H1 (cell line): ENCODE data around the gene DLG4. TPM values are rescaled to one million over a fixed set of nuclear protein-coding genes. Genes with fewer than 3 reads are reported as not detected.

ENCODE experiments used
- CTCF ChIA-PET: fragments of 300-600 bp; sonication (Branson Sonifier 250); formaldehyde crosslinking; loops from one replicate; lab custom pipeline; 2021; ENCODE audit not compliant: partially characterized antibody; lab: Charles Lee
- POLR2A ChIA-PET: fragments of 300-600 bp; sonication (Branson Sonifier 250); formaldehyde crosslinking; loops from one replicate; lab custom pipeline; 2021; ENCODE audit warnings: inconsistent platforms; ENCODE audit not compliant: partially characterized antibody; lab: Charles Lee
- DNase-seq, 2 experiments: peaks; one replicate each; pipeline versions ENCODE4 v3.0.0 to v3.0.0-alpha.2; 2010 to 2022; ENCODE audit warnings: low spot score in 2 of 2, low read depth in 1 of 2, mixed read lengths in 1 of 2
- FAIRE-seq: peaks from 2 replicates; lab custom pipeline; 2011; peaks lifted over from hg19 to GRCh38; lab: Jason Lieb, UNC
- H2AFZ ChIP-seq: 2 replicates; pipeline ENCODE4 v1.8.1; 2012; ENCODE audit warnings: low read length, inconsistent platforms
- H2AK5ac ChIP-seq: 2 replicates; pipeline ENCODE4 v1.6.1; 2013; ENCODE audit warnings: low read depth, low read length
- H2BK120ac ChIP-seq: replicated peaks from 2 replicates; pipeline ENCODE3; 2013; ENCODE audit warnings: low read depth, low read length, inconsistent platforms
- H2BK12ac ChIP-seq: 2 replicates; pipeline ENCODE4 v1.6.1; 2013; ENCODE audit warnings: low read depth, low read length
- H2BK15ac ChIP-seq: 2 replicates; pipeline ENCODE4 v1.6.1; 2013; ENCODE audit warnings: low read length
- H2BK20ac ChIP-seq: 2 replicates; pipeline ENCODE4 v1.6.1; 2013; ENCODE audit warnings: low read length
- H2BK5ac ChIP-seq: 2 replicates; pipeline ENCODE4 v1.6.1; 2013; ENCODE audit warnings: low read depth, low read length
- H3K14ac ChIP-seq: 2 replicates; pipeline ENCODE4 v1.6.1; 2013; ENCODE audit warnings: inconsistent platforms; ENCODE audit not compliant: insufficient read length
- H3K18ac ChIP-seq: 2 replicates; pipeline ENCODE4 v1.6.1; 2013; ENCODE audit warnings: low read length; ENCODE audit errors: extremely low read depth
- H3K23ac ChIP-seq: 2 replicates; pipeline ENCODE4 v1.6.1; 2013; ENCODE audit warnings: inconsistent platforms; ENCODE audit not compliant: insufficient read length
- H3K23me2 ChIP-seq: 2 replicates; pipeline ENCODE4 v1.6.1; 2013; ENCODE audit warnings: low read depth, low read length
- H3K27ac ChIP-seq: 2 replicates; pipeline ENCODE4 v1.6.1; 2011; ENCODE audit warnings: low read depth, low read length, inconsistent platforms
- H3K27me3 ChIP-seq, 4 experiments: replicated peaks in 1 of 4; 1 replicate in 1 of 4; 2 replicates in 3 of 4; pipeline versions ENCODE4 v1.6.1 to v1.8.1; 2011 to 2013; ENCODE audit warnings: low read length in 3 of 4, mild to moderate bottlenecking in 3 of 4, inconsistent platforms in 2 of 4, mixed read lengths in 2 of 4, moderate library complexity in 1 of 4; ENCODE audit not compliant: control insufficient read depth in 3 of 4, insufficient read depth in 3 of 4; ENCODE audit errors: extremely low read depth in 1 of 4
- H3K36me3 ChIP-seq, 4 experiments: 2 replicates each; pipeline versions ENCODE4 v1.6.1 to v1.8.1; 2011 to 2013; ENCODE audit warnings: mild to moderate bottlenecking in 4 of 4, low read length in 3 of 4, moderate library complexity in 2 of 4, control low read depth in 1 of 4, inconsistent platforms in 1 of 4; ENCODE audit not compliant: insufficient read depth in 4 of 4, control insufficient read depth in 2 of 4
- H3K4ac ChIP-seq: replicated peaks from 2 replicates; pipeline ENCODE3; 2013; ENCODE audit warnings: low read length, low read depth, mixed read lengths, inconsistent platforms; ENCODE audit not compliant: insufficient read length
- H3K4me1 ChIP-seq, 4 experiments: replicated peaks in 1 of 4; 1 replicate in 1 of 4; 2 replicates in 3 of 4; pipeline versions ENCODE4 v1.6.1 to v1.8.1; 2011 to 2013; ENCODE audit warnings: low read length in 3 of 4, inconsistent platforms in 2 of 4, mixed read lengths in 1 of 4; ENCODE audit not compliant: insufficient read depth in 4 of 4, control insufficient read depth in 3 of 4
- H3K4me2 ChIP-seq, 2 experiments: 2 replicates each; pipeline versions ENCODE4 v1.6.1 to v1.8.1; 2011 to 2013; ENCODE audit warnings: low read depth in 2 of 2, low read length in 2 of 2, control low read depth in 1 of 2, inconsistent platforms in 1 of 2, mild to moderate bottlenecking in 1 of 2; ENCODE audit not compliant: insufficient read depth in 1 of 2
- H3K4me3 ChIP-seq, 4 experiments: fragments of 200-600, 300-600 bp in 1 of 4; sonication (generic), shearing (Covaris generic), sonication (Bioruptor Twin) in 1 of 4; 2 replicates each; pipeline versions ENCODE4 v1.5.1 to v1.8.1; 2011 to 2016; ENCODE audit warnings: low read length in 4 of 4, low read depth in 3 of 4, control low read depth in 2 of 4, inconsistent platforms in 2 of 4, mild to moderate bottlenecking in 2 of 4, mixed read lengths in 1 of 4, moderate library complexity in 1 of 4; ENCODE audit not compliant: insufficient read depth in 2 of 4; ENCODE audit errors: extremely low read depth in 1 of 4
- H3K56ac ChIP-seq: replicated peaks from 2 replicates; pipeline ENCODE3; 2013; ENCODE audit warnings: low read depth, mild to moderate bottlenecking, mixed read lengths, low read length, inconsistent platforms; ENCODE audit not compliant: insufficient read length
- H3K79me1 ChIP-seq: 2 replicates; pipeline ENCODE4 v1.6.1; 2013; ENCODE audit warnings: low read depth, low read length, control low read depth
- H3K79me2 ChIP-seq, 2 experiments: 2 replicates each; pipeline versions ENCODE4 v1.6.1 to v1.8.1; 2012 to 2013; ENCODE audit warnings: low read length in 2 of 2, mild to moderate bottlenecking in 2 of 2, inconsistent platforms in 1 of 2; ENCODE audit not compliant: insufficient read depth in 2 of 2, control insufficient read depth in 1 of 2
- H3K9ac ChIP-seq, 4 experiments: replicated peaks in 1 of 4; 1 replicate in 1 of 4; 2 replicates in 3 of 4; pipeline versions ENCODE4 v1.6.1 to v1.8.1; 2011 to 2013; ENCODE audit warnings: low read depth in 3 of 4, low read length in 3 of 4, control low read depth in 2 of 4, mild to moderate bottlenecking in 2 of 4, moderate library complexity in 2 of 4, inconsistent platforms in 1 of 4; ENCODE audit errors: extremely low read depth in 1 of 4
- H3K9me3 ChIP-seq, 2 experiments: 2 replicates each; pipeline versions ENCODE4 v1.6.1 to v1.8.1; 2012 to 2013; ENCODE audit warnings: mild to moderate bottlenecking in 2 of 2, moderate library complexity in 2 of 2, control low read depth in 1 of 2, inconsistent platforms in 1 of 2, low read depth in 1 of 2, low read length in 1 of 2, mixed read lengths in 1 of 2; ENCODE audit not compliant: insufficient read depth in 2 of 2
- H4K20me1 ChIP-seq, 2 experiments: replicated peaks in 1 of 2; 2 replicates each; pipeline versions ENCODE3 to v1.8.1; 2011 to 2013; ENCODE audit warnings: inconsistent platforms in 2 of 2, low read length in 2 of 2, mild to moderate bottlenecking in 1 of 2; ENCODE audit not compliant: insufficient read depth in 2 of 2, control insufficient read depth in 1 of 2
- H4K5ac ChIP-seq: 2 replicates; pipeline ENCODE4 v1.6.1; 2013; ENCODE audit warnings: low read length, low read depth, mixed read lengths, inconsistent platforms; ENCODE audit not compliant: insufficient read length
- H4K8ac ChIP-seq: 2 replicates; pipeline ENCODE4 v1.8.0; 2013; ENCODE audit warnings: mild to moderate bottlenecking, moderate library complexity, low read length, inconsistent platforms; ENCODE audit not compliant: insufficient read depth; ENCODE audit errors: extremely low read depth
- H4K91ac ChIP-seq: replicated peaks from 2 replicates; pipeline ENCODE3; 2013; ENCODE audit warnings: low read length, mixed read lengths, inconsistent platforms; ENCODE audit not compliant: insufficient read length
- ASH2L ChIP-seq: fragments of 200-600, 300-600 bp; sonication (generic); IDR thresholded peaks from one replicate; pipeline ENCODE4 v1.7.1; 2017; ENCODE audit warnings: low read length
- ATF2 ChIP-seq: IDR thresholded peaks from 2 replicates; pipeline ENCODE4 v1.6.1; 2012; ENCODE audit warnings: low read length, inconsistent platforms
- FOSL1 ChIP-seq: IDR thresholded peaks from 2 replicates; pipeline ENCODE4 v1.6.1; 2011; ENCODE audit warnings: mild to moderate bottlenecking, low read depth, low read length, moderate library complexity; ENCODE audit not compliant: insufficient read depth
- JUN ChIP-seq: IDR thresholded peaks from 2 replicates; pipeline ENCODE4 v1.6.1; 2011; ENCODE audit warnings: low read depth, mild to moderate bottlenecking, improper control_type of control experiment, low read length
- MAX ChIP-seq: IDR thresholded peaks from 2 replicates; pipeline ENCODE4 v1.6.1; 2012; ENCODE audit warnings: inconsistent platforms
- SRF ChIP-seq: IDR thresholded peaks from 2 replicates; pipeline ENCODE4 v1.6.1; 2011; ENCODE audit warnings: mild to moderate bottlenecking, low read depth, low read length, moderate library complexity
- WGBS, 2 experiments: shearing (Covaris generic) in 1 of 2; methylation state at CpG; one replicate each; pipeline versions ENCODE4 v1.1.6 to v1.1.7; 2013 to 2015; ENCODE audit warnings: low lambda C conversion rate in 2 of 2, mixed read lengths in 2 of 2, inconsistent platforms in 1 of 2, low coverage in 1 of 2, missing lambda C conversion rate in 1 of 2; ENCODE audit not compliant: insufficient replicate concordance in 2 of 2, insufficient coverage in 1 of 2, insufficient read length in 1 of 2; ENCODE audit errors: extremely low coverage in 1 of 2, missing lambda C conversion rate in 1 of 2; 5-methylcytosine and 5-hydroxymethylcytosine counted together
- polyA plus RNA-seq, 7 experiments: library from polyadenylated mRNA; depleted of rRNA in 3 of 7; stranded (reverse) in 5 of 7; unstranded in 2 of 7; fragments of >200 nt in 5 of 7; fragments of 200-250 nt in 2 of 7; gene quantifications; 1 replicate in 5 of 7; 2 replicates in 1 of 7; 4 replicates in 1 of 7; pipeline versions ENCODE4 v1.2.1 to v1.2.3, GENCODE V29; 2011 to 2013; ENCODE audit warnings: missing spikeins in 2 of 7, mixed read lengths in 2 of 7
- total RNA-seq: library from RNA; stranded (reverse); fragmentation: NEBNext Ultra II Directional; extraction: Animal tissue kit (Norgen Biotek cat#: 25700); gene quantifications from 2 replicates; pipeline ENCODE4 v1.2.1, GENCODE V29; 2021

The DLG4 gene
- total and polyA plus RNA-seq, 2 of the 8 experiments (the other 6 are each of a cell fraction or from before 2014, with no cell fraction given) = 18.9 to 45.9 TPM

- WGBS, 2 experiments = 83% methylated on average over 4 of the region's 4 CpGs; no CpG with 5 or more reads in 1 of the 2 experiments
- CTCF ChIA-PET = interaction anchor here (0.6 to 1.6 kb wide), 6 partner anchors 9 to 516 kb away, joined by 3 to 7 read pairs (median 4); partner anchors contain the start of gene SLC2A4
- FAIRE-seq = no peak
Observed at GRCh38 chr17:7248796-7249195, 29.2 kb upstream of the DLG4 start.

More at GRCh38 chr17:7248796-7249195, 29.2 kb upstream of the DLG4 start:
- peaks cover 6% of the 10 kb centered on the region for H3K23me2 ChIP-seq
- no peaks in the 10 kb centered on the region for H3K9me3 ChIP-seq
- H3K79me1 ChIP-seq = peaks cover 16% of the 10 kb centered on the region
- no peak overlapping the region for H3K14ac ChIP-seq
- TF ChIP-seq JUN = no peak
- TF ChIP-seq MAX = no peak
- TF ChIP-seq FOSL1 = no peak
- no peak for TF ChIP-seq ATF2
- TF ChIP-seq SRF = no peak
- no peak for TF ChIP-seq ASH2L
- peaks cover 23 to 52% of the 10 kb centered on the region in 2 experiments for H3K79me2 ChIP-seq
- DNase-seq = no peak
- POLR2A ChIA-PET = interaction anchor here (0.9 to 8.3 kb wide), 9 partner anchors 8 to 64 kb away, joined by 3 to 121 read pairs (median 4); partner anchors contain the start of genes CLDN7, DVL2, GABARAP and PHF23
- no peak overlapping the region for H4K5ac ChIP-seq
- H3K4me2 ChIP-seq = no peak overlapping the region; a peak in 1 of 4 replicates
- H4K91ac ChIP-seq = no peak overlapping the region
- no peak overlapping the region for H3K56ac ChIP-seq
- H3K27me3 ChIP-seq = no peaks in the 10 kb centered on the region
- peaks cover 6 to 9% of the 10 kb centered on the region in 2 experiments for H4K20me1 ChIP-seq
- H2BK20ac ChIP-seq = no peak overlapping the region
- H4K8ac ChIP-seq = no peak overlapping the region
- H2BK12ac ChIP-seq = no peak overlapping the region
- H3K4me3 ChIP-seq = no peak overlapping the region
- H3K23ac ChIP-seq = no peak overlapping the region
- no peak overlapping the region for H2BK120ac ChIP-seq
- H3K9ac ChIP-seq = no peak overlapping the region; a peak in 1 of 7 replicates
- H3K36me3 ChIP-seq = peaks cover 9 to 27% (median 22%) of the 10 kb centered on the region in 4 experiments; a peak in 6 of 8 replicates
- H3K4me1 ChIP-seq = peaks cover 3 to 12% (median 5%) of the 10 kb centered on the region in 4 experiments
- no peak overlapping the region for H3K18ac ChIP-seq
- no peak overlapping the region for H2BK15ac ChIP-seq
- no peak overlapping the region for H2AFZ ChIP-seq
- H2AK5ac ChIP-seq = no peak overlapping the region
- H3K4ac ChIP-seq = no peak overlapping the region
- no peak overlapping the region for H2BK5ac ChIP-seq
- H3K27ac ChIP-seq = no peak overlapping the region
